ENCODE measurements around the gene FES. TPM values are rescaled to one million over a fixed set of nuclear protein-coding genes. Genes with fewer than 3 reads are reported as not detected.

Gene FES
- total RNA-seq, 1 donor from 2014 or later, result 65.1 TPM

- H3K36me3 ChIP-seq, result no peaks in the 10 kb centered on the region
- peak overlapping the region; percentile 56 to 61 for H3K4me3 ChIP-seq
- no peaks in the 10 kb centered on the region for H3K9me3 ChIP-seq
- peak overlapping the region; percentile 84 to 88 for H3K27ac ChIP-seq
- no peak for DNase-seq (ENCODE audit: low spot score in 2 of 2)
- peaks cover 5 to 20% of the 10 kb centered on the region in 2 donors for H3K4me1 ChIP-seq
- no peaks in the 10 kb centered on the region for H3K27me3 ChIP-seq
- intact Hi-C loops (cut with DNase I), result loop anchor here (2.0 to 10.0 kb wide), 3 partner anchors 42 to 925 kb away; partner anchors contain the start of gene ZNF710
- TF ChIP-seq CTCF (IDR thresholded peaks at IDR 0.05), result no peak
These were observed 45.1 kb downstream of the FES start for GRCh38 chr15:90929246-90930019.

GRCh38 chr15:90930861-90931574 lies 46.7 kb downstream of the FES start:
- Histone ChIP-seq H3K4me3 (peak overlapping the region; percentile 56 to 80), H3K9me3 (no peaks in the 10 kb centered on the region), H3K27me3 (no peaks in the 10 kb centered on the region), H3K27ac (peak overlapping the region; percentile 84 to 88), H3K4me1 (peaks cover 6 to 28% of the 10 kb centered on the region in 2 donors), H3K36me3 (no peaks in the 10 kb centered on the region)
- no peak for TF ChIP-seq CTCF (IDR thresholded peaks at IDR 0.05)
- intact Hi-C loops (cut with DNase I), result loop anchor here (2.0 to 10.0 kb wide), 3 partner anchors 44 to 926 kb away; partner anchors contain the start of gene ZNF710
- DNase-seq (ENCODE audit: low spot score in 2 of 2), result no peak

- no peaks in the 10 kb centered on the region for H3K9me3 ChIP-seq
- H3K27me3 ChIP-seq, result no peaks in the 10 kb centered on the region
- H3K36me3 ChIP-seq, result no peaks in the 10 kb centered on the region
- no peak for DNase-seq (ENCODE audit: low spot score in 2 of 2)
- peak overlapping the region; percentile 84 to 88 for H3K27ac ChIP-seq
- intact Hi-C loops (cut with DNase I), result loop anchor here (2.0 to 10.0 kb wide), 3 partner anchors 44 to 927 kb away; partner anchors contain the start of gene ZNF710
- TF ChIP-seq CTCF (IDR thresholded peaks at IDR 0.05), result no peak
- H3K4me1 ChIP-seq, result peaks cover 9 to 33% of the 10 kb centered on the region in 2 donors
- peak overlapping the region in 1 of 2 donors; percentile 80 for H3K4me3 ChIP-seq
These were observed 47.2 kb downstream of the FES start for GRCh38 chr15:90931575-90931827.

GRCh38 chr15:90931828-90932659 lies 47.7 kb downstream of the FES start, which contains the start of gene HDDC3:
Gene HDDC3 (minus strand): TSS chr15:90932549. CDS start chr15:90932540, 9 bp downstream.
- intact Hi-C loops (cut with DNase I), result loop anchor here (1.0 to 10.0 kb wide), 4 partner anchors 30 to 927 kb away; partner anchors contain the start of gene ZNF710
- Histone ChIP-seq H3K4me3 (peak within 1 kb of the TSS; percentile 72 to 80), H3K27me3 (no peaks in the 10 kb centered on the region), H3K4me1 (peaks cover 12 to 33% of the 10 kb centered on the region in 2 donors), H3K36me3 (no peaks in the 10 kb centered on the region), H3K9me3 (no peaks in the 10 kb centered on the region), H3K27ac (peak within 1 kb of the TSS; percentile 84 to 88)
- DNase-seq (ENCODE audit: low spot score in 2 of 2), result peak; percentile 54 to 95
- peak; percentile 88 to 91 (median 89) for TF ChIP-seq CTCF (IDR thresholded peaks at IDR 0.05)

GRCh38 chr15:90932660-90932991 lies 48.3 kb downstream of the FES start:
- H3K27ac ChIP-seq, result peak overlapping the region; percentile 84 to 88
- intact Hi-C loops (cut with DNase I), result loop anchor here (1.0 to 10.0 kb wide), 3 partner anchors 30 to 928 kb away; partner anchors contain the start of gene ZNF710
- no peaks in the 10 kb centered on the region for H3K9me3 ChIP-seq
- H3K4me3 ChIP-seq, result peak overlapping the region; percentile 72 to 80
- no peaks in the 10 kb centered on the region for H3K27me3 ChIP-seq
- DNase-seq (ENCODE audit: low spot score in 2 of 2), result no peak
- H3K4me1 ChIP-seq, result peaks cover 12 to 33% of the 10 kb centered on the region in 2 donors
- TF ChIP-seq CTCF (IDR thresholded peaks at IDR 0.05), result no peak
- no peaks in the 10 kb centered on the region for H3K36me3 ChIP-seq

Data from ascending aorta (tissue), 2 donors.